PC-9 (cell line): ENCODE data around the gene PDE4B. TPM values are rescaled to one million over a fixed set of nuclear protein-coding genes. Genes with fewer than 3 reads are reported as not detected.
A peak's percentile ranks its signal among the peaks of the same experiment; 100 is the strongest.

Experiments used
- BruUV-seq: library from RNA; stranded (reverse); fragments of 400-500 nt; replicated peaks from 2 replicates; lab custom pipeline; 2021; lab: Mats Ljungman, UMichigan
- CTCF ChIA-PET: fragments of 300-600 bp; sonication (Branson Sonifier 250); formaldehyde crosslinking; loops from one replicate; lab custom pipeline; 2022; ENCODE audit warnings: antibody characterized with exemption; lab: Charles Lee
- POLR2A ChIA-PET: fragments of 300-600 bp; sonication (Branson Sonifier 250); formaldehyde crosslinking; loops from one replicate; lab custom pipeline; 2022; ENCODE audit warnings: antibody characterized with exemption; ENCODE audit not compliant: unreplicated experiment; lab: Charles Lee
- DNase-seq, 2 experiments: peaks; one replicate each; pipeline versions ENCODE4 v3.0.0 to v3.0.0-alpha.2; 2015 to 2022; ENCODE audit warnings: mixed read lengths in 1 of 2
- H2AFZ ChIP-seq: fragments of 200-600 bp; sonication (generic); 2 replicates; pipeline ENCODE4 v1.8.1; 2017; ENCODE audit warnings: antibody characterized with exemption
- H3F3A ChIP-seq: fragments of 200-600 bp; sonication (generic); 2 replicates; pipeline ENCODE4 v1.8.1; 2017; ENCODE audit warnings: antibody characterized with exemption, mild to moderate bottlenecking, low read depth; ENCODE audit not compliant: insufficient read depth
- H3K27ac ChIP-seq: fragments of 200-600 bp; sonication (generic); 2 replicates; pipeline ENCODE4 v1.6.1; 2016; ENCODE audit warnings: mixed run types
- H3K27me3 ChIP-seq: fragments of 200-600 bp; sonication (generic); 2 replicates; pipeline ENCODE4 v1.6.1; 2016; ENCODE audit warnings: low read depth, mixed run types; ENCODE audit not compliant: insufficient read depth
- H3K36me3 ChIP-seq: fragments of 200-600 bp; sonication (generic); 2 replicates; pipeline ENCODE4 v1.6.1; 2016; ENCODE audit warnings: low read depth, mixed run types
- H3K4me1 ChIP-seq: fragments of 200-600 bp; sonication (generic); replicated peaks from 2 replicates; pipeline ENCODE4 v1.6.1; 2016; ENCODE audit warnings: mixed run types; ENCODE audit not compliant: insufficient read depth
- H3K4me2 ChIP-seq: fragments of 200-600 bp; sonication (generic); 2 replicates; pipeline ENCODE4 v1.6.1; 2017; ENCODE audit warnings: mixed run types
- H3K4me3 ChIP-seq: fragments of 200-600 bp; sonication (generic); 2 replicates; pipeline ENCODE4 v1.6.1; 2016; ENCODE audit warnings: mixed run types
- H3K79me2 ChIP-seq: fragments of 200-600 bp; sonication (generic); 2 replicates; pipeline ENCODE4 v1.6.1; 2017; ENCODE audit warnings: low read depth, mixed run types
- H3K9me2 ChIP-seq: fragments of 200-600 bp; sonication (generic); 2 replicates; pipeline ENCODE4 v1.8.1; 2017; ENCODE audit warnings: mild to moderate bottlenecking; ENCODE audit not compliant: insufficient read depth
- H3K9me3 ChIP-seq: fragments of 200-600 bp; sonication (generic); 2 replicates; pipeline ENCODE4 v1.8.1; 2016; ENCODE audit warnings: low read depth; ENCODE audit not compliant: insufficient read depth
- H4K20me1 ChIP-seq: fragments of 200-600 bp; sonication (generic); 2 replicates; pipeline ENCODE4 v1.8.1; 2017; ENCODE audit not compliant: insufficient read depth
- EZH2 ChIP-seq: fragments of 200-600 bp; sonication (generic); IDR thresholded peaks from 2 replicates; pipeline ENCODE4 v1.8.0; 2017; ENCODE audit warnings: antibody characterized with exemption, low read depth
- intact Hi-C: fragments of 100-400 bp; cut with micrococcal nuclease; formaldehyde crosslinking; loops from one replicate; pipeline ENCODE4 v1.10.0; 2022; ENCODE audit not compliant: unreplicated experiment
- total RNA-seq: library from RNA; stranded (reverse); gene quantifications from 2 replicates; pipeline ENCODE4 v1.2.3, GENCODE V29; 2021
- TF ChIP-seq, protein P1 (sequence below): fragments of 200-600 bp; sonication (generic); conservative IDR thresholded peaks from 2 replicates; pipeline ENCODE4 v1.6.1; 2017; ENCODE audit warnings: mixed run types, antibody characterized with exemption, mild to moderate bottlenecking, moderate library complexity

The PDE4B gene
- total RNA-seq, 1 experiment from 2014 or later, result 1.3 TPM

DNA sequence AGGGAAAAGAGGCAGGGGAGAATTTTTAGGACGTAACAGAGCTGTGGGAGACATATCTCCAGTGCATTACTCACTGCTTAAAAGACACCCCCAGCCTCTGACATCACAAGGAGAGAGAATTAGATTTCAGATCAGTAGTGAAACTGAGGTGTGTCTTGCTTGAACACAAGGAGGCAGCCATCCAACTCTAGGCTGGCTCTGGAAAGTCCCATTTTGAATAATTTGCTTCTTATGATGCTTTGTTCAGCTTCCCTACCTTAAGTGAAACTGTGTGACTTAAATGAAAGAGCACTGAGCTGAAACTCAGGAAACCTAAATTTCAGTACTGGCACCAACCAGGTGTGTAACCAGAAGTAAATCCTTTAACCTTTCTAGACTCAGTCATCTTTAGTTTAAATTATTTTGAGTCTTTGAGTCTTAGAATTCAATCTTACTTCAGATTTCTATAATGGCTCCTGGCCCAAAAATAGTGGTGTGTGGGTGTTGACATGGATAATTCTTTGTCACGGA, 489.7 kb downstream of the PDE4B start:
- H3K4me3 ChIP-seq, result no peak overlapping the region
- H3K27ac ChIP-seq, result no peak overlapping the region
- no peaks in the 10 kb centered on the region for H4K20me1 ChIP-seq
- no peaks in the 10 kb centered on the region for H3K79me2 ChIP-seq
- BruUV-seq, result no TSS peak
- H3F3A ChIP-seq, result no peaks in the 10 kb centered on the region
- no peaks in the 10 kb centered on the region for H3K4me1 ChIP-seq
- POLR2A ChIA-PET, result no interaction called here
- intact Hi-C loops, result no loop called here
- no peak for TF ChIP-seq EZH2
- TF ChIP-seq, protein P1, sequence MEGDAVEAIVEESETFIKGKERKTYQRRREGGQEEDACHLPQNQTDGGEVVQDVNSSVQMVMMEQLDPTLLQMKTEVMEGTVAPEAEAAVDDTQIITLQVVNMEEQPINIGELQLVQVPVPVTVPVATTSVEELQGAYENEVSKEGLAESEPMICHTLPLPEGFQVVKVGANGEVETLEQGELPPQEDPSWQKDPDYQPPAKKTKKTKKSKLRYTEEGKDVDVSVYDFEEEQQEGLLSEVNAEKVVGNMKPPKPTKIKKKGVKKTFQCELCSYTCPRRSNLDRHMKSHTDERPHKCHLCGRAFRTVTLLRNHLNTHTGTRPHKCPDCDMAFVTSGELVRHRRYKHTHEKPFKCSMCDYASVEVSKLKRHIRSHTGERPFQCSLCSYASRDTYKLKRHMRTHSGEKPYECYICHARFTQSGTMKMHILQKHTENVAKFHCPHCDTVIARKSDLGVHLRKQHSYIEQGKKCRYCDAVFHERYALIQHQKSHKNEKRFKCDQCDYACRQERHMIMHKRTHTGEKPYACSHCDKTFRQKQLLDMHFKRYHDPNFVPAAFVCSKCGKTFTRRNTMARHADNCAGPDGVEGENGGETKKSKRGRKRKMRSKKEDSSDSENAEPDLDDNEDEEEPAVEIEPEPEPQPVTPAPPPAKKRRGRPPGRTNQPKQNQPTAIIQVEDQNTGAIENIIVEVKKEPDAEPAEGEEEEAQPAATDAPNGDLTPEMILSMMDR, result no peak
- H3K36me3 ChIP-seq, result no peaks in the 10 kb centered on the region
- H3K9me2 ChIP-seq, result no peaks in the 10 kb centered on the region
- DNase-seq, result peak in 1 of 2 experiments; percentile 3
- no peak overlapping the region for H3K4me2 ChIP-seq
- CTCF ChIA-PET, result no interaction called here
- no peaks in the 10 kb centered on the region for H3K27me3 ChIP-seq
- H2AFZ ChIP-seq, result no peak overlapping the region
- H3K9me3 ChIP-seq, result no peaks in the 10 kb centered on the region

DNA sequence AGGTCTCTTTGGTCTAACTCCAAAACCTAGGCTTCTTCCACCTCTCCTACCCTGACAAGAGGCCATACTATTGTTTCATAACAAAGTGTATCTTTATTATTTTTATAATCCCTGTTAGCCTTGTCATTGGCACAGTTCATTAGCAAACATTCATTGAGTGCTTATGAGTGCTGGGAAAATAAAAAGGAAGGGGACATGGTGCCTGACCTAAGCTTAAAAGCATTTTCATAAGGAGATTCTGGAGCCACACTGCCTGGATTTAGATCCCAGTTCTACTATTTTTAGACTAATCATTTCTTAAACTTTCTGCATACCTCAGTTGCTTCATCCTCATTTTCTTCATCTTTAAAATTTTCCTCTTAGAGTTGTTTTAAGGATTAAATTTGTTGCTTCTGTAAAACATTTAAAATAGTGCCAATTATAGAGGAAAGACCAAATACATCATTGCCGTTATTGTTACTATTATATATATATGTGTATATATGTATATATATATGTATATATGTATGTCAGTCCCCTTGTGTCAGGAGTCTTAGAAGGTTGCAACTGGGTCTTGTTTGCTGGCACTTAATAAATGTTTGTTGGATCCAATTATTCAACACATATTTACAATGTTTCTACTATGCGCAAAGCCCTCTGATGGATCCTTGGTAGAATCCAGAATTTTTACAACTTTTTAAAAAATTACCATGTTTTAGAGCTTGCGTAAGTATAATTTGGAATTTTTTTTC, 490.4 kb downstream of the PDE4B start:
- ChIA-PET CTCF (no interaction called here), POLR2A (no interaction called here)
- Histone ChIP-seq H3K27me3 (no peaks in the 10 kb centered on the region), H3K4me3 (no peak overlapping the region), H3K79me2 (no peaks in the 10 kb centered on the region), H3K9me2 (no peaks in the 10 kb centered on the region), H3F3A (no peaks in the 10 kb centered on the region), H2AFZ (no peak overlapping the region), H4K20me1 (no peaks in the 10 kb centered on the region), H3K27ac (no peak overlapping the region), H3K4me2 (no peak overlapping the region), H3K4me1 (no peaks in the 10 kb centered on the region), H3K36me3 (no peaks in the 10 kb centered on the region), H3K9me3 (no peaks in the 10 kb centered on the region)
- no peak for DNase-seq
- no TSS peak for BruUV-seq
- intact Hi-C loops, result no loop called here
- TF ChIP-seq, protein P1, result no peak
- TF ChIP-seq EZH2, result no peak

DNA sequence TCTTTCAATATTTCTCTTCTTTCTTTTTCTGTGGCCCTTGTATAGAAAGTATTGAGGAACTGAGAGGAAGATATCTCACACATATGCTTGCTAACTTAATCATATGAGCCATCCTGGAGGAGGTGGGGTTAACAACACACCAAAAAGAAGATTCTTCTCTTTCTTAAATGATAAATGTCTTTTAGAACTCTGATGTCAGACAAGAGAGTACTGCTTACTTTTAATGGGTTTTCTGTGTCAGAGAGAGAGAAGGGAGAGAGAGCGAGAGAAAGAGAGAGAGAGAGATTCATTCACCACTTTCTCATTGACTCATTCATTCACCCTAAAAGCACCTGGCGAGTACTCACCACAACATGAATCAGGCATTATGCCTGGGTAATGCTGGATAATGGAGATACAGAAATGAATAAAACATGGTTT, 490.9 kb downstream of the PDE4B start:
- no peak overlapping the region for H3K27ac ChIP-seq
- H3K4me3 ChIP-seq, result no peak overlapping the region
- no peaks in the 10 kb centered on the region for H3K9me3 ChIP-seq
- no peaks in the 10 kb centered on the region for H3K4me1 ChIP-seq
- no peak overlapping the region for H2AFZ ChIP-seq
- no peaks in the 10 kb centered on the region for H4K20me1 ChIP-seq
- POLR2A ChIA-PET, result no interaction called here
- H3K36me3 ChIP-seq, result no peaks in the 10 kb centered on the region
- no peak overlapping the region for H3K4me2 ChIP-seq
- BruUV-seq, result no TSS peak
- no peak for TF ChIP-seq EZH2
- TF ChIP-seq, protein P1, result no peak
- no peak for DNase-seq
- no peaks in the 10 kb centered on the region for H3K9me2 ChIP-seq
- CTCF ChIA-PET, result no interaction called here
- no peaks in the 10 kb centered on the region for H3K79me2 ChIP-seq
- no peaks in the 10 kb centered on the region for H3F3A ChIP-seq
- intact Hi-C loops, result no loop called here
- H3K27me3 ChIP-seq, result no peaks in the 10 kb centered on the region
